Measurements from ENCODE around the gene PUM2. TPM values are rescaled to one million over a fixed set of nuclear protein-coding genes. Genes with fewer than 3 reads are reported as not detected.

PUM2 gene
- total RNA-seq, 1 experiment from 2014 or later = 104 TPM

DNA sequence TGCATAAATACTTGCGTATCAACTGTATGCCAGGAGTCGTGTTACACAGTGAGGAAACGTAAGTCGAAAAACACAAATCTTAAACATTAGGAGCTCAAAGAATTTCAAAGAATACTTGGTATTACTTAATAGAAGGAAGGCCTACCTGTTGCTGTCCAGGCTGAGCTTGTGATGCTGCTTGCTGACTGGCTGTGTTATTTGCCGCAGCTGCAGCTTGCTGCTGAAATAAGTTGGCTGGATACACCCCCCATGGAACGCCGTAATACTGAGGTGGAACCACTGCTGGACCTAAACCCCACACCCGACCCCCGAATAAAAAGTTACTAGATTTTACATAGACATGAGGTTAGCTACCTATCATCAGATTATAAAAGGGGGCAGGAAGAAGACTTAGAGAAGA lies 56.4 kb downstream of the PUM2 start:
- Mint-ChIP-seq H3K4me3 (no peak overlapping the region), H3K4me1 (peaks cover 7% of the 10 kb centered on the region), H3K27me3 (ENCODE audit: low read depth) (no peaks in the 10 kb centered on the region), H3K27ac (no peak overlapping the region), H3K36me3 (peaks cover 37% of the 10 kb centered on the region), H3K9me3 (no peaks in the 10 kb centered on the region)
- CTCF ChIA-PET = interaction anchor here (1.0 kb wide), 1 partner anchor 85 kb away, joined by 3 read pairs; no protein-coding TSS in a partner anchor
- TF ChIP-seq, protein P1, sequence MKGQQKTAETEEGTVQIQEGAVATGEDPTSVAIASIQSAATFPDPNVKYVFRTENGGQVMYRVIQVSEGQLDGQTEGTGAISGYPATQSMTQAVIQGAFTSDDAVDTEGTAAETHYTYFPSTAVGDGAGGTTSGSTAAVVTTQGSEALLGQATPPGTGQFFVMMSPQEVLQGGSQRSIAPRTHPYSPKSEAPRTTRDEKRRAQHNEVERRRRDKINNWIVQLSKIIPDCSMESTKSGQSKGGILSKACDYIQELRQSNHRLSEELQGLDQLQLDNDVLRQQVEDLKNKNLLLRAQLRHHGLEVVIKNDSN (CRISPR knock-in tag; IDR thresholded peaks at IDR 0.05) = no peak
- TF ChIP-seq MXD4 (CRISPR knock-in tag; IDR thresholded peaks at IDR 0.05; ENCODE audit: borderline replicate concordance) (no peak), JUN (CRISPR knock-in tag; IDR thresholded peaks at IDR 0.05) (no peak), RORB (CRISPR knock-in tag; IDR thresholded peaks at IDR 0.05) (no peak), FOXP1 (CRISPR knock-in tag; IDR thresholded peaks at IDR 0.05; ENCODE audit: borderline replicate concordance) (no peak), GABPB1 (CRISPR knock-in tag; IDR thresholded peaks at IDR 0.05) (no peak), ZNF121 (CRISPR knock-in tag; IDR thresholded peaks at IDR 0.05) (no peak), TP53 (CRISPR knock-in tag; IDR thresholded peaks at IDR 0.05) (no peak), TEAD4 (CRISPR knock-in tag; IDR thresholded peaks at IDR 0.05) (no peak)
- ATAC-seq (no peak), DNase-seq (ENCODE audit: low spot score) (no peak)
- POLR2A ChIA-PET = no interaction called here

DNA sequence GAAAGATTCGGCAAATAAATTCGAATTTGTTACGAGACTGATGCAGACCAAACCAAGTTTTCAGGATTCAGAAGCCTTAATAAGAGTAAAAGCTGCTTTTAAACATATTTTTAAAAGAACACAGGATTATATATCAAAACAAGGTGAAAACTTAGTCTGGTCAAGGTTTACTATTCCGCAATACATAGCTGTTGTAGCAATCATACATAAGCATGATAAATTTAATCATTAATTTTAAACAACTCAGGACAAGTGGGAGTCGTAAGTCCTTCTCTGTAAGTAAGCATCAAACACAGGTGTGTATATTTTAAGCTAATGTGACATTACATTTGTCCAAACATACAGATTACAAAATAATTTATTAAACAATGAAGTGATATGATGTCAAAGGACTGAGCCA lies 57.7 kb downstream of the PUM2 start:
- ATAC-seq (no peak), DNase-seq (ENCODE audit: low spot score) (no peak)
- Mint-ChIP-seq H3K4me3 (no peak overlapping the region), H3K27me3 (ENCODE audit: low read depth) (no peaks in the 10 kb centered on the region), H3K4me1 (peaks cover 7% of the 10 kb centered on the region), H3K36me3 (peaks cover 30% of the 10 kb centered on the region), H3K27ac (peak overlapping the region; percentile 49; the same call in 1 of the 2 replicates), H3K9me3 (no peaks in the 10 kb centered on the region)
- ChIA-PET POLR2A (interaction anchor here (0.7 kb wide), 1 partner anchor 9 kb away, joined by 3 read pairs; no protein-coding TSS in a partner anchor), CTCF (interaction anchor here (1.0 to 2.7 kb wide), 2 partner anchors 61 to 67 kb away, joined by 3 to 21 read pairs; partner anchors contain the start of gene SDC1)
- TF ChIP-seq NFYB (CRISPR knock-in tag; conservative IDR thresholded peaks at IDR 0.05; ENCODE audit: low read depth) = no peak
- TF ChIP-seq PRRX2 (CRISPR knock-in tag; IDR thresholded peaks at IDR 0.05) = no peak
- TF ChIP-seq, protein P2, sequence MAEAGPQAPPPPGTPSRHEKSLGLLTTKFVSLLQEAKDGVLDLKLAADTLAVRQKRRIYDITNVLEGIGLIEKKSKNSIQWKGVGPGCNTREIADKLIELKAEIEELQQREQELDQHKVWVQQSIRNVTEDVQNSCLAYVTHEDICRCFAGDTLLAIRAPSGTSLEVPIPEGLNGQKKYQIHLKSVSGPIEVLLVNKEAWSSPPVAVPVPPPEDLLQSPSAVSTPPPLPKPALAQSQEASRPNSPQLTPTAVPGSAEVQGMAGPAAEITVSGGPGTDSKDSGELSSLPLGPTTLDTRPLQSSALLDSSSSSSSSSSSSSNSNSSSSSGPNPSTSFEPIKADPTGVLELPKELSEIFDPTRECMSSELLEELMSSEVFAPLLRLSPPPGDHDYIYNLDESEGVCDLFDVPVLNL (CRISPR knock-in tag; IDR thresholded peaks at IDR 0.05; ENCODE audit: borderline replicate concordance, low read depth) = no peak
- TF ChIP-seq ZNF671 (CRISPR knock-in tag; IDR thresholded peaks at IDR 0.05) = no peak
- TF ChIP-seq SOX15 (CRISPR knock-in tag; IDR thresholded peaks at IDR 0.05) = no peak
- TF ChIP-seq, protein P3, sequence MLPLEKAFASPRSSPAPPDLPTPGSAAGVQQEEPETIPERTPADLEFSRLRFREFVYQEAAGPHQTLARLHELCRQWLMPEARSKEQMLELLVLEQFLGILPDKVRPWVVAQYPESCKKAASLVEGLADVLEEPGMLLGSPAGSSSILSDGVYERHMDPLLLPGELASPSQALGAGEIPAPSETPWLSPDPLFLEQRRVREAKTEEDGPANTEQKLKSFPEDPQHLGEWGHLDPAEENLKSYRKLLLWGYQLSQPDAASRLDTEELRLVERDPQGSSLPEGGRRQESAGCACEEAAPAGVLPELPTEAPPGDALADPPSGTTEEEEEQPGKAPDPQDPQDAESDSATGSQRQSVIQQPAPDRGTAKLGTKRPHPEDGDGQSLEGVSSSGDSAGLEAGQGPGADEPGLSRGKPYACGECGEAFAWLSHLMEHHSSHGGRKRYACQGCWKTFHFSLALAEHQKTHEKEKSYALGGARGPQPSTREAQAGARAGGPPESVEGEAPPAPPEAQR (CRISPR knock-in tag; IDR thresholded peaks at IDR 0.05) = no peak
- no peak for TF ChIP-seq ATF1 (CRISPR knock-in tag; IDR thresholded peaks at IDR 0.05)
- TF ChIP-seq ESRRA (CRISPR knock-in tag; IDR thresholded peaks at IDR 0.05; ENCODE audit: borderline replicate concordance) = no peak
- TF ChIP-seq MYBL2 (CRISPR knock-in tag; IDR thresholded peaks at IDR 0.05) = no peak

DNA sequence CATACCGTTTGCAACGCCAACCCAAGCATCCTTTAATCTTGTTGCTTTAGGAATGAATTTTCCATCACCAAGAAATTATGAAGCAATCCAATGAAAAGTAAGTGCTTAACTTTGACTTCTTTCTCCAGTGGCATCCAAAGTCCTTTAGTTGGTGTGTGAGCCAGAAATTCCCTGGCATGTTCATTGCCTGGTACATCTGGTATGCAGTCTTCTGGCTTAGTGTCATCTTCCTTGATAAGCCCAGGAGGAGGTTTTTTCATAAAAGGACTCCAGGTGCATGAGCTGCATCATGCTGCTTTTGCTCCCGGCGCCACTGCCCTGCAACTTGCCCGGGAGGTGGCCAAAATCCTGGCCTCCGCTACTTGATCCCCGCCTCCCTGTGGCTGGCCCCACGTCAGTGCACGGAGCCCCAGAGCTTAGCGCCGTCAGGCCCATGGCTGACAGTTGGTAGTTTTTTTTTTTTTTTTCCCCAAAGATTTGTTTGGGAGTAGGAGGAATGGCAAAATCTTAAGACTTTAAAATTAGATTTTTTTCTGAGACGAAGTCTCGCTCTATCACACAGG lies 58.7 kb downstream of the PUM2 start:
- Mint-ChIP-seq H3K4me3 (no peak overlapping the region), H3K27me3 (ENCODE audit: low read depth) (no peaks in the 10 kb centered on the region), H3K27ac (peak overlapping the region; percentile 91), H3K4me1 (peaks cover 7% of the 10 kb centered on the region), H3K9me3 (no peaks in the 10 kb centered on the region), H3K36me3 (peaks cover 20% of the 10 kb centered on the region)
- DNase-seq (ENCODE audit: low spot score) (no peak), ATAC-seq (0 out of 2 replicates have a peak, but pooled peaks have one; percentile 13)
- ChIA-PET CTCF (interaction anchor here (0.6 to 2.7 kb wide), 12 partner anchors 9 to 248 kb away, joined by 3 to 24 read pairs (median 4); partner anchors contain the start of gene SDC1), POLR2A (no interaction called here)
- TF ChIP-seq GABPB1 (CRISPR knock-in tag; IDR thresholded peaks at IDR 0.05) (no peak), NR1H2 (CRISPR knock-in tag; IDR thresholded peaks at IDR 0.05) (no peak), CBFB (CRISPR knock-in tag; IDR thresholded peaks at IDR 0.05; ENCODE audit: low read depth) (no peak), SOX15 (CRISPR knock-in tag; IDR thresholded peaks at IDR 0.05) (no peak), EMX1 (CRISPR knock-in tag; IDR thresholded peaks at IDR 0.05) (no peak), ZBTB21 (CRISPR knock-in tag; IDR thresholded peaks at IDR 0.05; ENCODE audit: borderline replicate concordance) (no peak), MXD4 (CRISPR knock-in tag; IDR thresholded peaks at IDR 0.05; ENCODE audit: borderline replicate concordance) (no peak)
- TF ChIP-seq, protein P4, sequence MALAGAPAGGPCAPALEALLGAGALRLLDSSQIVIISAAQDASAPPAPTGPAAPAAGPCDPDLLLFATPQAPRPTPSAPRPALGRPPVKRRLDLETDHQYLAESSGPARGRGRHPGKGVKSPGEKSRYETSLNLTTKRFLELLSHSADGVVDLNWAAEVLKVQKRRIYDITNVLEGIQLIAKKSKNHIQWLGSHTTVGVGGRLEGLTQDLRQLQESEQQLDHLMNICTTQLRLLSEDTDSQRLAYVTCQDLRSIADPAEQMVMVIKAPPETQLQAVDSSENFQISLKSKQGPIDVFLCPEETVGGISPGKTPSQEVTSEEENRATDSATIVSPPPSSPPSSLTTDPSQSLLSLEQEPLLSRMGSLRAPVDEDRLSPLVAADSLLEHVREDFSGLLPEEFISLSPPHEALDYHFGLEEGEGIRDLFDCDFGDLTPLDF (CRISPR knock-in tag; IDR thresholded peaks at IDR 0.05) = no peak
- TF ChIP-seq, protein P5, sequence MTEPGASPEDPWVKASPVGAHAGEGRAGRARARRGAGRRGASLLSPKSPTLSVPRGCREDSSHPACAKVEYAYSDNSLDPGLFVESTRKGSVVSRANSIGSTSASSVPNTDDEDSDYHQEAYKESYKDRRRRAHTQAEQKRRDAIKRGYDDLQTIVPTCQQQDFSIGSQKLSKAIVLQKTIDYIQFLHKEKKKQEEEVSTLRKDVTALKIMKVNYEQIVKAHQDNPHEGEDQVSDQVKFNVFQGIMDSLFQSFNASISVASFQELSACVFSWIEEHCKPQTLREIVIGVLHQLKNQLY (CRISPR knock-in tag; IDR thresholded peaks at IDR 0.05) = no peak
- TF ChIP-seq, protein P6, sequence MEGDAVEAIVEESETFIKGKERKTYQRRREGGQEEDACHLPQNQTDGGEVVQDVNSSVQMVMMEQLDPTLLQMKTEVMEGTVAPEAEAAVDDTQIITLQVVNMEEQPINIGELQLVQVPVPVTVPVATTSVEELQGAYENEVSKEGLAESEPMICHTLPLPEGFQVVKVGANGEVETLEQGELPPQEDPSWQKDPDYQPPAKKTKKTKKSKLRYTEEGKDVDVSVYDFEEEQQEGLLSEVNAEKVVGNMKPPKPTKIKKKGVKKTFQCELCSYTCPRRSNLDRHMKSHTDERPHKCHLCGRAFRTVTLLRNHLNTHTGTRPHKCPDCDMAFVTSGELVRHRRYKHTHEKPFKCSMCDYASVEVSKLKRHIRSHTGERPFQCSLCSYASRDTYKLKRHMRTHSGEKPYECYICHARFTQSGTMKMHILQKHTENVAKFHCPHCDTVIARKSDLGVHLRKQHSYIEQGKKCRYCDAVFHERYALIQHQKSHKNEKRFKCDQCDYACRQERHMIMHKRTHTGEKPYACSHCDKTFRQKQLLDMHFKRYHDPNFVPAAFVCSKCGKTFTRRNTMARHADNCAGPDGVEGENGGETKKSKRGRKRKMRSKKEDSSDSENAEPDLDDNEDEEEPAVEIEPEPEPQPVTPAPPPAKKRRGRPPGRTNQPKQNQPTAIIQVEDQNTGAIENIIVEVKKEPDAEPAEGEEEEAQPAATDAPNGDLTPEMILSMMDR (IDR thresholded peaks at IDR 0.05) = no peak
- TF ChIP-seq, protein P7, sequence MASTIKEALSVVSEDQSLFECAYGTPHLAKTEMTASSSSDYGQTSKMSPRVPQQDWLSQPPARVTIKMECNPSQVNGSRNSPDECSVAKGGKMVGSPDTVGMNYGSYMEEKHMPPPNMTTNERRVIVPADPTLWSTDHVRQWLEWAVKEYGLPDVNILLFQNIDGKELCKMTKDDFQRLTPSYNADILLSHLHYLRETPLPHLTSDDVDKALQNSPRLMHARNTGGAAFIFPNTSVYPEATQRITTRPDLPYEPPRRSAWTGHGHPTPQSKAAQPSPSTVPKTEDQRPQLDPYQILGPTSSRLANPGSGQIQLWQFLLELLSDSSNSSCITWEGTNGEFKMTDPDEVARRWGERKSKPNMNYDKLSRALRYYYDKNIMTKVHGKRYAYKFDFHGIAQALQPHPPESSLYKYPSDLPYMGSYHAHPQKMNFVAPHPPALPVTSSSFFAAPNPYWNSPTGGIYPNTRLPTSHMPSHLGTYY (CRISPR knock-in tag; IDR thresholded peaks at IDR 0.05) = no peak
